Hepatocyte (in vitro differentiated cells): ENCODE results near the gene SLC13A5. TPM values are rescaled to one million over a fixed set of nuclear protein-coding genes. Genes with fewer than 3 reads are reported as not detected.
A peak's percentile ranks its signal among the peaks of the same experiment; 100 is the strongest.
"Not testable (repeated sequence)": the region's sequence is repeated elsewhere in the genome, so short reads cannot be mapped to it uniquely, and the experiment has no call there.

Experiments
- DNase-seq: peaks from one replicate; pipeline ENCODE4 v3.0.0-alpha.2; 2016; ENCODE audit warnings: low spot score
- H2AFZ ChIP-seq: fragments of 200-600 bp; sonication (generic); 2 replicates; pipeline ENCODE4 v1.6.0; 2016; ENCODE audit warnings: antibody characterized with exemption, mild to moderate bottlenecking
- H3K27ac ChIP-seq: fragments of 200-600 bp; sonication (generic); 2 replicates; pipeline ENCODE4 v1.5.1; 2016; ENCODE audit warnings: mild to moderate bottlenecking
- H3K27me3 ChIP-seq: fragments of 200-600 bp; sonication (generic); 2 replicates; pipeline ENCODE4 v1.6.1; 2016
- H3K36me3 ChIP-seq: fragments of 200-600 bp; sonication (generic); replicated peaks from 2 replicates; pipeline ENCODE4 v1.5.1; 2016; ENCODE audit warnings: low read depth; ENCODE audit not compliant: insufficient read depth
- H3K4me1 ChIP-seq: fragments of 200-600 bp; sonication (generic); 2 replicates; pipeline ENCODE4 v1.5.1; 2016; ENCODE audit warnings: mild to moderate bottlenecking, moderate library complexity; ENCODE audit not compliant: insufficient read depth
- H3K4me2 ChIP-seq: fragments of 200-600 bp; sonication (generic); 2 replicates; pipeline ENCODE4 v1.6.0; 2016
- H3K4me3 ChIP-seq: fragments of 200-600 bp; sonication (generic); 2 replicates; pipeline ENCODE4 v1.5.1; 2016; ENCODE audit warnings: mild to moderate bottlenecking
- H3K79me2 ChIP-seq: fragments of 200-600 bp; sonication (generic); 2 replicates; pipeline ENCODE4 v1.6.0; 2017; ENCODE audit warnings: mild to moderate bottlenecking
- H3K9me2 ChIP-seq: fragments of 200-600 bp; sonication (generic); replicated peaks from 2 replicates; pipeline ENCODE4 v1.6.0; 2017; ENCODE audit warnings: mild to moderate bottlenecking; ENCODE audit not compliant: insufficient read depth
- H3K9me3 ChIP-seq: fragments of 200-600 bp; sonication (generic); 2 replicates; pipeline ENCODE4 v1.5.1; 2016; ENCODE audit warnings: low read depth, mild to moderate bottlenecking
- H4K20me1 ChIP-seq: fragments of 200-600 bp; sonication (generic); 2 replicates; pipeline ENCODE4 v1.6.0; 2016; ENCODE audit warnings: mild to moderate bottlenecking; ENCODE audit not compliant: insufficient read depth, poor library complexity, severe bottlenecking
- EZH2 ChIP-seq: fragments of 200-600 bp; sonication (generic); IDR thresholded peaks from 2 replicates; pipeline ENCODE4 v1.6.1; 2016; ENCODE audit warnings: antibody characterized with exemption, mild to moderate bottlenecking, borderline replicate concordance
- EZH2phosphoT487 ChIP-seq: fragments of 200-600 bp; sonication (generic); IDR thresholded peaks from one replicate; pipeline ENCODE4 v1.6.1; 2018; ENCODE audit warnings: antibody characterized with exemption, mild to moderate bottlenecking, low read depth, moderate library complexity; ENCODE audit not compliant: unreplicated experiment, severe bottlenecking
- WGBS: methylation state at CpG from one replicate; pipeline ENCODE4 v1.1.6; 2016; ENCODE audit warnings: low lambda C conversion rate; ENCODE audit errors: missing lambda C conversion rate; 5-methylcytosine and 5-hydroxymethylcytosine counted together
- polyA plus RNA-seq: library from polyadenylated mRNA; unstranded; fragments of >200 nt; fragmentation: Nextera tagmentation; extraction: Ambion mirVana; gene quantifications from 2 replicates; pipeline ENCODE4 v1.2.1, GENCODE V29; 2016
- total RNA-seq: library from RNA; depleted of rRNA; stranded (reverse); fragments of >200 nt; gene quantifications from 2 replicates; pipeline ENCODE4 v1.2.3, GENCODE V29; 2014
- TF ChIP-seq, protein P1 (sequence below): fragments of 200-600 bp; sonication (generic); IDR thresholded peaks from 2 replicates; pipeline ENCODE4 v1.5.1; 2016; ENCODE audit warnings: antibody characterized with exemption, mild to moderate bottlenecking; ENCODE audit not compliant: poor library complexity

The SLC13A5 gene
- total and polyA plus RNA-seq, 2 experiments from 2014 or later = 7.3 to 18.5 TPM

- Histone ChIP-seq H3K9me2 (no peaks in the 10 kb centered on the region), H3K4me3 (no peak overlapping the region), H3K4me1 (no peaks in the 10 kb centered on the region), H3K27ac (no peak overlapping the region), H2AFZ (no peak overlapping the region), H3K36me3 (no peaks in the 10 kb centered on the region), H3K9me3 (no peaks in the 10 kb centered on the region), H4K20me1 (no peaks in the 10 kb centered on the region), H3K4me2 (no peak overlapping the region), H3K79me2 (no peaks in the 10 kb centered on the region), H3K27me3 (no peaks in the 10 kb centered on the region)
- DNase-seq = no peak
- TF ChIP-seq EZH2phosphoT487 (no peak), EZH2 (no peak)
- TF ChIP-seq, protein P1, sequence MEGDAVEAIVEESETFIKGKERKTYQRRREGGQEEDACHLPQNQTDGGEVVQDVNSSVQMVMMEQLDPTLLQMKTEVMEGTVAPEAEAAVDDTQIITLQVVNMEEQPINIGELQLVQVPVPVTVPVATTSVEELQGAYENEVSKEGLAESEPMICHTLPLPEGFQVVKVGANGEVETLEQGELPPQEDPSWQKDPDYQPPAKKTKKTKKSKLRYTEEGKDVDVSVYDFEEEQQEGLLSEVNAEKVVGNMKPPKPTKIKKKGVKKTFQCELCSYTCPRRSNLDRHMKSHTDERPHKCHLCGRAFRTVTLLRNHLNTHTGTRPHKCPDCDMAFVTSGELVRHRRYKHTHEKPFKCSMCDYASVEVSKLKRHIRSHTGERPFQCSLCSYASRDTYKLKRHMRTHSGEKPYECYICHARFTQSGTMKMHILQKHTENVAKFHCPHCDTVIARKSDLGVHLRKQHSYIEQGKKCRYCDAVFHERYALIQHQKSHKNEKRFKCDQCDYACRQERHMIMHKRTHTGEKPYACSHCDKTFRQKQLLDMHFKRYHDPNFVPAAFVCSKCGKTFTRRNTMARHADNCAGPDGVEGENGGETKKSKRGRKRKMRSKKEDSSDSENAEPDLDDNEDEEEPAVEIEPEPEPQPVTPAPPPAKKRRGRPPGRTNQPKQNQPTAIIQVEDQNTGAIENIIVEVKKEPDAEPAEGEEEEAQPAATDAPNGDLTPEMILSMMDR = no peak
- 81% methylated on average over 6 of the region's 6 CpGs for WGBS
Measured at GRCh38 chr17:6667516-6667915, 45.7 kb downstream of the SLC13A5 start.

DNA sequence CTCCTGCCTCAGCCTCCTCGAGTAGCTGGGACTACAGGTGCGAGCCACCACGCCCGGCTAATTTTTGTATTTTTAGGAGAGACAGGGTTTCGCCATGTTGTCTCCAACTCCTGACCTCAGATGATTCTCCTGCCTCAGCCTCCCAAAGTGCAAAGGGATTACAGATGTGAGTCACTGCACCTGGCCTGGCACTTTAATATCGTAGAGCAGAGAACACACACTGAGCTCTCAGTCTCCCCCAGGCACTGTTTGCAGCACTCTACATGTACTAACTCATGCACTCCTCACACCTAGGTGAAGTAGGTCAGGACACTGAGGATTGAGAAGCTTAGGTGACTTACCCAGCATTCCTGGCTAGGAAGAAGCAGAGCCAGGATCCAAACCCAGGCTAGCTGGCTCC, 46.6 kb downstream of the SLC13A5 start:
- no peak overlapping the region for H2AFZ ChIP-seq
- no peak for DNase-seq
- H3K27me3 ChIP-seq = no peaks in the 10 kb centered on the region
- TF ChIP-seq EZH2 (no peak), EZH2phosphoT487 (no peak)
- TF ChIP-seq, protein P1 = no peak
- no peaks in the 10 kb centered on the region for H3K9me3 ChIP-seq
- H3K9me2 ChIP-seq = no peaks in the 10 kb centered on the region
- H3K4me2 ChIP-seq = no peak overlapping the region
- WGBS = 91% methylated on average over 6 of the region's 6 CpGs
- H3K27ac ChIP-seq = no peak overlapping the region
- no peaks in the 10 kb centered on the region for H3K36me3 ChIP-seq
- no peaks in the 10 kb centered on the region for H3K4me1 ChIP-seq
- no peaks in the 10 kb centered on the region for H4K20me1 ChIP-seq
- no peak overlapping the region for H3K4me3 ChIP-seq
- H3K79me2 ChIP-seq = no peaks in the 10 kb centered on the region

- 24% methylated on average over 9 of the region's 9 CpGs for WGBS
- H3K4me2 ChIP-seq = no peak overlapping the region
- H4K20me1 ChIP-seq = no peaks in the 10 kb centered on the region
Measured at GRCh38 chr17:6666077-6666521, 47.1 kb downstream of the SLC13A5 start.

GRCh38 chr17:6663200-6663599, 50.0 kb downstream of the SLC13A5 start:
- H3K36me3 ChIP-seq, DNase-seq, H2AFZ ChIP-seq, H4K20me1 ChIP-seq, H3K4me3 ChIP-seq, H3K27me3 ChIP-seq, H3K27ac ChIP-seq, H3K79me2 ChIP-seq, H3K4me1 ChIP-seq, H3K9me3 ChIP-seq, H3K4me2 ChIP-seq, H3K9me2 ChIP-seq: not testable (repeated sequence)
- 97% methylated on average over 14 of the region's 14 CpGs for WGBS

More at GRCh38 chr17:6666077-6666521, 47.1 kb downstream of the SLC13A5 start:
- no peaks in the 10 kb centered on the region for H3K9me3 ChIP-seq
- no peaks in the 10 kb centered on the region for H3K36me3 ChIP-seq
- H3K4me1 ChIP-seq = no peaks in the 10 kb centered on the region
- H2AFZ ChIP-seq = no peak overlapping the region
- no peaks in the 10 kb centered on the region for H3K79me2 ChIP-seq
- peak; percentile 87 for DNase-seq
- no peaks in the 10 kb centered on the region for H3K27me3 ChIP-seq
- no peaks in the 10 kb centered on the region for H3K9me2 ChIP-seq
- no peak overlapping the region for H3K27ac ChIP-seq
- no peak for TF ChIP-seq EZH2phosphoT487
- no peak for TF ChIP-seq EZH2
- TF ChIP-seq, protein P1 = peak; percentile 94
- H3K4me3 ChIP-seq = no peak overlapping the region
